Dermis microvascular lymphatic vessel endothelial cell (primary cell): ENCODE measurements around the gene TSR3. TPM values are rescaled to one million over a fixed set of nuclear protein-coding genes. Genes with fewer than 3 reads are reported as not detected.

Experiments used
- DNase-seq, 2 donors: peaks; one replicate each; pipeline versions ENCODE4 v3.0.0 to v3.0.0-alpha.2; 2010; ENCODE audit warnings: low read depth in 2 of 2
- total RNA-seq: library from RNA; depleted of rRNA; stranded (reverse); fragments of >200 nt; gene quantifications from 2 replicates; pipeline ENCODE4 v1.2.1, GENCODE V29; 2014

Gene TSR3
- total RNA-seq, 1 donor from 2014 or later = 53.7 TPM

DNA sequence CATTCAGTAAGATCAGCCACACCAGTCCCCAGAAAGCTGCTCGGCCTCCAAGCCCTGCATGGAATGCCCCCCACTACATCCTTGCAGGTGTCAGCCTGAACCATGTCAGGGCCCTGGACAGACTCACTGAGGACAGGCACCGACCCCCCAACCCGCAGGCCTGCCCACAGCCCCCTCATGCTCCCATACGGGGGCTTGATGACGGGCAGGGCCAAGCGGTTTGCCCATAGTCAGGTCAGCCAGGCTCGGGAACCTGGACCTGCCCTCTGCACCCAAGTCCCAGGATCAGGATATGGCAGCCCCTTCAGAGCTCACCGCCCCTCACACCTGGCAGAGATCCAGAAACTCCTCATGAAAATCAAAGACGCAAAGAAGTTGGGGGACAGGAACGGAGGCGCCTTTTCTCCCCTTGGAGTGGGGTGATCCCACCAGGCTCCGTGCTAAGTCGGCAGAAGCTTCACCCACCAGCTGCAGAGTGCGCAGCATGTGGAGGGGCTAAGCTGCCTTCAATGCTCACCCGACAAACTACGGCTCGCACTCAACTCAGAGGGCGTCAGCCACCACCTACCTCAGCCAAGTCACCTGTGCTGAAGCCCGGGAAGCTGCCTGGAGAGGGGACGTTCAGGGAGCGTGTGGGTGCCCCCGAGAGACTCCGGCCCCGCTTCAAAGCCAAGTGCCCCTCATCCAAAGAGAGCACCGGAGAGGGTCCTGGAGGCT, 26.6 kb upstream of the TSR3 start:
- no peak for DNase-seq

DNA sequence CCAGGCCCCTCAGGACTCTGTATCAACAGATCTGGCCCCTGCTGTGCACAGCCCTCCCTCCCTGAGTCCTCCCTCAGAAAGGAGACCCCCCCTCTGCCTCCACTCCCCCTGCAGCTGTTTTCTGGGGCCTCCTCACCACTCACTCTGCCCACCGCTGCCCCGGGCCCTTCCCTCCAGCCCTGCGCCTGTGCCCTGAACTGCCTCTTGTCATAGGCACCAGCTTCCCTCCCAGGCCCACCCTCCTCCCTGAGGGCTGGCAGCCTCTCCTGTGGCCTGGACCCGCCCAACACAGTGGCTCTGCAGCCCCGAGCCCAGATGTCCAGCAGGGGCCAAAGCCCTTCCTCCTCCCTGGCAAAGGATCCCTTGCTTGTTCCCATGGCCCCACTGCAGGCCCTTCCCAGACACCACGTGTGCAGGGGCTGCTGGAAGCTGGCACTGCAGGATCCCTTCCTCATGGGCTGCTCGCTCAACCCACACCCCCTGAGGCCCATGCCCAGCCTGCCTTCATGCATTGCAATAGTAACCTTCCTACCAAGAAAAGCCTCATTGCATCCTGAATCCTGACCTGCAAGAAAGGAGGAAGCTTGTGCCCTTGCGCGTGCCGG, 25.8 kb upstream of the TSR3 start:
- DNase-seq = no peak

DNA sequence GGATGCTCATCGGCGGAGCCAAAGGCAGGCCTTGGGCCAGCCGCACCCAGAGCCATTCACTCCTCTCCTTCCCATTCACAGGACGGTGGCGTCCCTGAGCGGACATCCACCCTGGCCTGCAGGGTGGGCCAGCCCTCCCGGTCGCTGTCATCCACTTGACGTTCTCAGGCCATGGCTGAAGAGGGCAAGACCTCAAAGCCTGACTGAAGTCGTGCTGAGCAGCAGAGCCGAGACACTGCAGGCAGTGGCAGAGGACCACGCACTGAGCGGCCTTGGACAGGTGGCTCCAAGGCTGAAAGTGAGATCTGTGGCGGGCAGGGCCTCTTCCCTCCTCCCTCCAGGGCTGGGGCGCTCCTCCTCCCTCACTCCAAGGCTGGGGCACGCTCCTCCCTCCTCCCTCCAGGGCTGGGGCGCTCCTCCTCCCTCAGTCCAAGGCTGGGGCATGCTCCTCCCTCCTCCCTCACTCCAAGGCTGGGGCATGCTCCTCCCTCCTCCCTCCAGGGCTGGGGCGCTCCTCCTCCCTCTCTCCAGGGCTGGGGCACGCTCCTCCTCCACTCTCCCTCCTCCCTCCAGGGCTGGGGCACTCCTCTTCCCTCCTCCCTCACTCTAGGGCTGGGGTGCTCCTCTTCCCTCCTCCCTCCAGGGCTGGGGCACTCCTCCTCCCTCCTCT, 24.2 kb upstream of the TSR3 start:
- DNase-seq = no peak

DNA sequence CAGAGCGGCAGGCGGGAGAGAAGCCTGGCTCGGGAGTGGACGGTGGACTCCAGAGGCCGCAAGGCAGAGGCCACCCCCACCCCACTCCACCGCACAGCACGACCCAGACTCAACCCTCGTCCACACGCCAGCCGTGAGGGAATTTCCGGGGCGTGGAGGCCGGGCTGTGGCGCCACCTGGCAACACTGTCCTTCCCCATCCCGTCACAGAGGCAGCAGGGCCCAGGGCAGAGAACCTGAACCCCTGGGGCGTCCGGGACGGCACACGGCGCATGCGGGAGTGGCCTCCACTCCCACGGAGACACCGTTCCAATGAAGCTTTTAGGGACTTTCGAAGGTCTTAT, 23.6 kb upstream of the TSR3 start:
- no peak for DNase-seq

DNA sequence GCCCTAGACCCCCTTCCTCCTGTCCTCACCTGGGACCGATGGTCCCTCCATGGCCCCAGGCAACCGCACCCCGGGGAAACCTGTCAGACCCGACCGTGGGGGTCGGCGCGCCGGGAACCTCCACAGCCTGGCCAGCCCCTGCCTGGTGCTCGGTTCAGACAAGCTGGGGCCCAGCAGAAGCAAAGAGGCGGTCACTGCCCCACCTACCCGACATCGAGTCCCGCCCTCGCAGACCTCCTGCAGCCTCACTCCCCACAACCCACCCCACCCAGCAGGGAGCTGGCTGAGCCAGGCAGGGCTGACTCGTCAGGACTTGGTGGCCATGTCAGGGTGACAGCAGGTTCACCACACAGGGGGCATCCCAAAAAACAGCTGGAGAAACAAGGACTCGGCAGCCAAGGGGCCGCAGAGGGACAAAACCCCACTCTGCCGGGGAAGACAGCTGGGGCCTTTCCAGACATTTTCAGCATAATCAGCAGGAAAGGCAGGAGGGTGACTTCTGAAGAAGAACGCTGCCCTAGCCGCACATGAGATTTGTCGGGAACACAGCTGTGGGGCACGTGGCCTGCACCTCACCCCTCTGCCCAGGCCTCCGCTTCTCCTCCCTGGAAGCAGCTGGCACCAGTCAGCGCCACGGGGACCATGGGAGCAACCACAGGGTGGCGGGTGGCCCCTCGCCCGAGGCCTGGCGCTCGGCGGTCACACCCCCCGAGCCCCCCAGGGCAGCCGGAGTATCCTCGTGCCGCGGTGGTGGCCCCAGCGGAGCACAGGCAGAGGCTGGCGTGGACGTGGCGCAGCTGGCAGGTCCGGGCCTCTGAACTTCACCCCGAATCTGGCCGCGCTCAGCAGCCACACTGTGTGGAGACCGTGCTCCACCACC, 23.0 kb upstream of the TSR3 start:
- no peak for DNase-seq

DNA sequence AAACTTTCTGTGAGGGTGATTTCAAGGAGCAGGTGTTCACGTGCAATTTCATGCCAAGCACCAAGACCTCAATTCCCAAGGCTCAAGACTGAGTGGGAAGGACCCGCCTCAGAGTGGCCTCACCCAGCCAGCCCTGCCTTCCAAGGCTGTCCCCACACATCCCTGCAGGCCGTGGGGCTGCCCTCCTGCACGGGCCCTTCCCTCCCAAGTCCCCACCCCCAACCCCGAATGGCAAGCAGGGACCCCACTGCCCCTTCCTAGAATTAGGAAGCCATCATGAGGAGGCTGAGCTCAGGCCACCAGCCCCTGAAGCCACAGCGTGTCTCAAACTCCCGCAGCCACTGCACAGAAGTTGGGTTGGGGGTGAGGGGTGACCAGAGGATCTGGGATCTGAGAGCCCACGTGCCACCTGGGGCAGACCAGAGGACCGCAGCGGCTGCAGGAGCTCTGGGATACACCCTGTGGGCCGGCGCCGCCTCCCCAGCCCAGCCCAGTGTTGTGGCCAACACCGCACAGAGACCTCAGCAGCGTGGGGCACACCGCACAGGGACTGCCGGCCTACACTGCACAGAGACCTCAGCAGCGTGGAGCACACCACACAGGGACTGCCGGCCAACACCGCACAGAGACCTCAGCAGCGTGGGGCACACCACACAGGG, 20.7 kb upstream of the TSR3 start:
- no peak for DNase-seq

DNA sequence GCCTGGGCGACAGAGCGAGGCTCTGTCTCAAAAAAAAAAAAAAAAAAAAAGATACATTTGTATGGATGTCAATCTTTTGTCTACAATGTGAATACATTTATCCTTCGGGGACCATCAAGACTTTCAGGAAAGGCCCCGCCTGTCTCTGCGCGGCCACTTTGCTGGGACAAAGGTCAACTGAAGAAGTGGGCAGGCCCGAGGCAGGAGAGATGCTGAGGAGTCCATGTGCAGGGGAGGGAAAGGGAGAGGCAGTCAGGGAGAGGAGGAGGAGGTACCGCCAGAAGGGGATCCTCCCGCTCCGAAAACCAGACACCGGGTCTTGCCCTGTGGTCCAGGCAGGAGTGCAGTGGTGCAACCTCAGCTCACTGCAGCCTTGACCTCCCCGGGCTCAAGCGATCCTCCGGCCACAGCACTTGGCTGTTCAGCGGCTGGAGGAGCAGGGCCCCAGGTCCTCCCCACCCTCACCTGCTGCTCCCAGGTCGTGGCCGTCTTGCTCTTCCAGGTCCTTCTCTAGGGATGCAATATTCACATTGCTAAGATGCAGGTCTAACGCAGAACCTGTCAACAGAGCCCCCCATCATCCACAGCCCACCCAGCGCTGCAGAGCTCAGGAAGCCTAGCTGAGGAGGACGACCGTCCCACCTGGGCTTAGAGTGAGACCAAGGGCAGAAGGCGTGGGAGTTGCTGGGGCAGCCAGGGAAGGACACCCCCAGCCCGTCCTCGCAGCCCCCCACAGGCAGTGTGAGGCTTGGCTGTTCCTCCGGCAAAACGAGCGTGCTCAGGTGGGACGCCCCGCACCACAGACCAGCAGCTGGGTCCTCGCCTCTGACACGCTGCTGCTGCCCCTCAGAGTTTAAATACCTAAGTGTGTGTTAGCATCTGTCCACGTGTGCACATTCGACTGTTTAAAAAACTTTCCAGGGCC, 19.6 kb upstream of the TSR3 start:
- DNase-seq = no peak

DNA sequence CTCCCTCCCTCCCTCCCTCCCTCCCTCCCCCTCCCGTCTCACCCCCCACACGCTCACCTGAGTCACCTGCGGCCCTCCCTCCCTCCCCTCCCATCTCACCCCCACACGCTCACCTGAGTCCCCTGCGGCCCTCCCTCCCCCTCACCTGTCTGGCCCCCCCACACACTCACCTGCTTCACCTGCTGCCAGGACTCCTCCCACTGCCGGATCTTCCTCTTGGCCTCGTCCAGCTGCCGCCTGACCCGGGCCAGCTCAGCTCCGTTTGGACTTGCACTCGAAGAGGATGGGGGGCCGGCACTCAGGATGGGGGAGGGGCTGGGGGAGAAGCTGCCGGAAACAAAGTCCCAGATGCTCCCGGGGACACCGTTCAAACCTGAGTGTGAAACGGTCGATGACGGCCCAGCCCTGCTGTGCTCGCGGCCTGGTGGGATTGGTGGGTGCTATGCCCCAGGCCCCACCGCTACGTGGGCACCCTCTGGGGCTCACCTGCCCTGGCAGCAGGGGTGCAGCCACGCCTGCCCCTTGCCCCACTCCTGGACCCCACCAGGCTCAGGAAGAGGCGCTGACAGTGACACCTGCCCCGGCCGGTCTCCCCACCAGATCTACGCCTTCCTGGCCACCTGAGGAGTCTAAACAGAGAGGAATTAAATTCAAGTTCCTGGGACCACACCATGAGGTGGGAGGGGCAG, 16.0 kb upstream of the TSR3 start:
- DNase-seq = no peak

DNA sequence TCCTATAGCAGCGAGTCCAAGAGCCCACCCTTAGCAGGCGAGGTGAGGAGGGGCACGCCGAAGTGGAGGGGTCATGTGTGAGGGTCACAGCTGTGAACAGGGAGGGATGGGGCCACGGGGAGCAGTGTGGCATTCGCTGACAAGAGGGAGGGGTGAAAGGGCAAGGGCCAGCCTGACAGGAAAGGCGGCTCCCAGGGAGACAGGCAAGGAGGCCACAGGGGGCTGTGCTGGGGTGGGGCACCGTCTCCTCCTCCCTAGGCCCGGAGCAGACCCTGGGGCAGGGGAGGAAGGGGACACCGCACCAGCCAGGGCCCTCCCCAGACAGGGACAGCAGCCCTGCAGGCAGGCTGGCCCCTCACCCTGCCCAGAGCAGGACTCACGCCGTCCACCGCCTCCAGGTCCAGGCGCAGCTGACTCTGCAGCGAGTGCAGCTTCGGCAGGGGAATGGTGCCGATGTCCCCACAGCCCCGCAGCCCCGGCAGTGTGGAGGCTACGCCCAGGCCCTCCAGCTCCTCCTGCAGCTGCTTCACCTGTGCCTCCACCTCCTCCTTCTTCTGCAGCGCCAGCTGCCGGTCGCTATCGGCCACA, 15.1 kb upstream of the TSR3 start:
- no peak for DNase-seq

DNA sequence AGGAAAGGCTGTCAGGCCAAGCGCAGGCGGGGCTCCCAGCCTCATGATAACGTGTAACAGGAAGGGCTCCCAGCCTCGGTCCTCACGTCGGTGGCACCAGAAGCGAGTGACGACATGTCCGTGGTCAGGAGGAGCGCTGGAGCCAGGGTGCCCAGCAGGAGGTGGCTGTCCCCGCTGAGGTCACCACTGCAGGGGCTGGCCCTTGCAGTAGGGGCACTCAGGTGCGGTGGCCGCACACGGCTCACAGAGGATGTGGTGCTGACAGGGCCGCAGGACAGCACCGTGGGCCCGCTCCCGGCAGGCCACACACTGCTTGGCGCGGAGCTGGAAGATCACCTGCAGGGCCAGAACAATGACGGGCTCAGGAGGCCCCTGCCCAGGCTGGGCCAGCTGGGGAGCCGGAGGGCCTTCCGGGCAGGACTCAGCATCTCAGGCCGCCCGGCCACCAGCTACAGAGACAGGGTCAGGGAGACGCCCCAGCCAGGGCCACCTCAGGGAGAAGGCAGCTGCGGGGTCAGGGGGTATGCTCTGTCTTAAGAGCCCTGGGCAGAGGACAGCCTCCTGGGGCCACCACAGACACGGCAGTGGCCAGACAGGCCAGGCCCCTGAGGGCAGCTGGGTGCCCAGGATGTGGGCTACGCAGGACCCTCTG, 14.5 kb upstream of the TSR3 start:
- no peak for DNase-seq

DNA sequence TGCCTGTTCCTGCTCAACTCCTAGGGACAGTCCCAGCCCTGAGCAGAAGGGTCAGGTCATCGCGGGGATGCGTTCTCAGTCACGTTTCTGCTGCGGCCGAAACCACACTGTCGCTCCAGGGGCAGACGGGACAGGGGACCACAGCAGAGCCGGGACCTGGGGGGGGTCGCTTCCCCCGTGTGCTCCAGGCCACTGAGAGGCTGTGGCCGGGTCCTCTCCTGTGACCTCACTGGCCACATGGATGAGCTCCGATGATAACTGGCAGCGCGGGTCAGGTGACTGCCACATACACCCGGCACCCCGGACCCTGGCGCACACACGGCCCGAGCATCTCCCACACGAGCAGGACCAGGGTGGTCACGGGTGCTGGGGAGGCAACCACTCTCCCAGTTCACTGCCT, 12.8 kb upstream of the TSR3 start:
- no peak for DNase-seq

DNA sequence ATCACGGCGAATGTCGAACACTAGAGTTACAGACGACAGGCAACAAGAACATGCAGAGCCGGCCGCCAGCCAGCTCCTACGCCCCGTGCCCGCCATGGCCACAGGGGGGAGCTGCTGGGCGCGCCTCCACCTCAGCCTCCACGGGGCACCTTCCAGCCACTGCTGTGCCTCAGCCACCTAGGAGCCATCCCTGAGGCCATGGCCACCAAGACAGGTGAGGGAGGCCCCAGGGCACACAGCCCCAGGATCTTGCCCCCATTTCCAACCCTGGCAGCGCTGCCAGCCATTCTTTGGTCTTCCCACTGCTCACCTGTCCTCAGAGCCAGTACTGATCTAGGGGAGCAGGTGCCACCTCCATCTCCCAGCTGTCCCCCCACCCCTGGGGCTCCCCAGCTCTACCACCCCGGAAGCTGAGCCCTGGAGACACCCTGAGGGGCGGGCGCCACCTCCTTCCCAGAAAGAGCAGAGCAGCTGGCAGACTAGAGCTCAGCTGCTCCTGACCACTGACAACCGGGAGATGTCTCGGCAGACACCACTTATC, 11.9 kb upstream of the TSR3 start:
- peak; percentile 25 to 65 for DNase-seq

DNA sequence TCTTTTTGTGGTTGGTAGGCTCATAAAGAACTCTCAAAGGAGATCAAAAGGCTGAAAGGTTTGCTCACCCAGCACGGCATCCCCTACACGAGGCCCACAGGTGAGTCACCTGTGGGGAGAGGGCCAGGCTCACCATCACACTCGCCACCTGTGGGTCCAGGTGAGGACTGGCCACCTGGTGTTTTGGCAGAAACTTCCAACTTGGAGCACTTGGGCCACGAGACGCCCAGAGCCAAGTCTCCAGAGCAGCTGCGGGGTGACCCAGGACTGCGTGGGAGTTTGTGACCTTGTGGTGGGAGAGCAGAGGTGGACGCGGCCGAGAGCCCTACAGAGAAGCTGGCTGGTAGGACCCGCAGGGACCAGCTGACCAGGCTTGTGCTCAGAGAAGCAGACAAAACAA, 11.1 kb upstream of the TSR3 start:
- DNase-seq = no peak

DNA sequence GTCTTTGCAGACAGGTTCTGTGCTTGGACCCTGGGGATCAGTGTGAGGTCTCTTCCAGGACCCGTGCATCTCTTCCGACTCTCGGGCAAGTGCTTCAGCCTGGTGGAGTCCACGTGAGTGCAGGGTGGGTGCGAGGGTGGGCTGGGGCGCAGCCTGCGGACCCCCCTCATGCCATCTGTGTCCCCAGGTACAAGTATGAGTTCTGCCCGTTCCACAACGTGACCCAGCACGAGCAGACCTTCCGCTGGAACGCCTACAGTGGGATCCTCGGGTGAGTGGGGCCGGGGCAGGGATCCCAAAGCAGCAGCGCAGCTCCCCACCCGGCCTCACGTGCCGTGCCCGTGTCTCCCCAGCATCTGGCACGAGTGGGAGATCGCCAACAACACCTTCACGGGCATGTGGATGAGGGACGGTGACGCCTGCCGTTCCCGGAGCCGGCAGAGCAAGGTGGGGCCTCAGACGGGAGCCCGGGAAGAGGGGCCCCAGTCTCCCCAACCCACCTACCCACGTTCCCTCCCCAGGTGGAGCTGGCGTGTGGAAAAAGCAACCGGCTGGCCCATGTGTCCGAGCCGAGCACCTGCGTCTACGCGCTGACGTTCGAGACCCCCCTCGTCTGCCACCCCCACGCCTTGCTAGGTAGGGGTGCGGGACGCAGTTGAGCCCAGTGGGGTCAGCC, 10.1 kb upstream of the TSR3 start:
- no peak for DNase-seq

DNA sequence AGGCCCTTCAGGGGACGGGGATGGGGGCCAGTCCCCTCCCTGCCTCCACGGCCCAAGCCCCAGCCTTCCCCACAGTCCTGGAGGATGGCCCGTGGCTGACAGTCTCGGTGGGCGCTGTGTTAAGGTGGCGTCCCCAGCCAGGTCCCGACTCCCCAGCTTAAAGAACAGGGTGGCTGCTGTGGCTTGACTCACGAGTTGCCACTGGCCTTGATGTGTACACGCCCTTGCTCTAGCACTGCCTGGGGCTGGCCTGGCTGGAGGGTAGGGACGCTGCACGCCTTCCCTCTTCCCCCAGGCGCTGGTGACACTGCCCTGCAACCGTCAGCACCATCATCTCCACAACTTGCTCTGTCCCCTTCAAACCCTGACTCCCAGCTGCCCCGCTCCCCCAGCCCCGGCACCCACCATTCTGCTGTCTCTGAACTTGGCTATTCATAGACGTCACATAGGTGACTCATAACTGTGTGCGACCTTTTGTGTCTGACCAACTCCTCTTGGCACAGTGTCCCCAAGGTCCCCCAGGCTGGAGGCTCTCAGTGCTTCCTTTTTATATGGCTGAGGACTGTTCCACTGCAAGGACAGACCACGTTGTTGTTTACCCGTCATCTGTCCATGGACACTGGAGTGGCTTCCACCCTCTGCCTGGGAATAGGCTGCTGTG, 6.4 kb upstream of the TSR3 start:
- no peak for DNase-seq

DNA sequence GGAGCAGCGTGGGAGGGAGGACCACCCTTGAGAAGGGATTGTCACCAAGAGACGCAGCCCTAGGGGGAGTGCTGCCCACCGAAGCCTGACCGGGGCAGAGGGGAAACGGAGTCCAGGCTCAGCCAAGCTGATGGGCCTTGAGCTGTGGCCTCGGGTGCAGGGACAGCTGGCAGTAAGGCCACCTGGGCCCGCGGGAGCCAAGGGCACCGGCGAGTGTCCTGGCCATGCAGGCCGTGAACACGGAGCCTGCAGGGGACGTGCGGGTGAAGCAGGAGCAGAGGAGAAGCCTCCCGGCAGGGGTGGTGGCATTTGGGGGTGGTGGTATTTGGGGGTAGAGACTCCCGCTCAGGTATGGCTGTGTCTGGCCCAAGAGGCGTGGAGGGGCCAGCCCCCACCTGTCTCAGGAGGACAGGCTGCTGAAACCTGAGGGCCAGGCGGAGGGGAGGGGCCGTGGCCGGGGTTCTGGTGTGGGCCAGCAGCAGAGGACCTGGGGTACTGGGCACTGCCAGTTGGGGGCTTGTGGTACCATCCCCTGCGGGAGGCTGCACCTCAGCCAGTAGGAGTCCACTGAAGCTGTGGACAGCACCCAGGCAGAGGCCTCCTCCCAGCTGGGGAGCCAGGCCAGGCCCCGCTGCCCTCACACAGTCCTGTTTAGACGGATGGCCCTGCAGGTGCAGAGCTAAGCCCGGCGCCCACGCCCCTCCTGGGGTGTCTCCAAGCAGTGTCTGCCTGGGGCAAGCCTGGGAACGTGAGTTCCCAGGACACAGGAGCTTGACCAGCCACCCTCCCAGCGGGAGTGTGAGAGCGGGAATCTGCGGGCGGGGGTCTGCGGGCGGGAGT, 4.6 kb upstream of the TSR3 start:
- DNase-seq = no peak

DNA sequence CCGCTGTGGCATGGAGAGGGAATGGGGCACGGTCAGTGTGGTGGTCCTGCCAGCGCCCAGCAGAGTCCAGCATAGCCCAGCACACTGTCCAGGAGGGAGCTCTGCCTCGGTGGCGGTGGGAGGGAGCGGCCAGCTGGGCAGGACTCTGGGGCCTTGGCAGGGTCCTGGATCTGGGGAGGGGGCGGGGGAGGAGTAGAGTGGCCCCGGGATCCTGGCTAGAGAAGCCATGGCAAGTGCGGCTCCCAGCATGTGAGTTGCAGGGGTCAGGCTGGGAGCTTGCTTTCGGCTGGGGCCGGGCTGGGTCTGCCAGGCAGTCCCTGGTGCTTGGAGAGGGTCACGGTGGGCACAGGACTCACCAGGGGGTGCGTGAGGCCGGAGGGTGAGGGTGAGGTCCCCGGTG, 3.9 kb upstream of the TSR3 start:
- no peak for DNase-seq
